Amniotic stem cell (primary cell): ENCODE measurements around the gene DHX32.
"Not testable (repeated sequence)": the region's sequence is repeated elsewhere in the genome, so short reads cannot be mapped to it uniquely, and the experiment has no call there.

Source experiments
- DNase-seq: peaks from one replicate; lab custom pipeline; 2025; lab: John Stamatoyannopoulos, UW

Gene DHX32

GRCh38 chr10:125881192-125881591 lies at the start of gene DHX32:
Gene DHX32 (minus strand): TSS chr10:125881292. CDS start chr10:125880824, 468 bp downstream.
- no peak for DNase-seq

GRCh38 chr10:125929618-125930017 lies 48.5 kb upstream of the DHX32 start:
- no peak for DNase-seq

GRCh38 chr10:125928928-125929585 lies 48.0 kb upstream of the DHX32 start:
- DNase-seq: no peak

GRCh38 chr10:125927265-125927664 lies 46.2 kb upstream of the DHX32 start:
- not testable (repeated sequence) for DNase-seq

GRCh38 chr10:125926247-125926646 lies 45.2 kb upstream of the DHX32 start:
- DNase-seq: no peak

GRCh38 chr10:125925262-125925834 lies 44.3 kb upstream of the DHX32 start:
- no peak for DNase-seq

GRCh38 chr10:125921643-125922306 lies 40.7 kb upstream of the DHX32 start:
- DNase-seq: not testable (repeated sequence)

- DNase-seq: not testable (repeated sequence)
These were observed 36.7 kb upstream of the DHX32 start for GRCh38 chr10:125917704-125918361.

GRCh38 chr10:125916977-125917376 lies 35.9 kb upstream of the DHX32 start:
- DNase-seq: no peak

GRCh38 chr10:125913277-125913676 lies 32.2 kb upstream of the DHX32 start:
- not testable (repeated sequence) for DNase-seq

- no peak for DNase-seq
These were observed 30.9 kb upstream of the DHX32 start for GRCh38 chr10:125911990-125912389.

- DNase-seq: no peak
These were observed 30.1 kb upstream of the DHX32 start for GRCh38 chr10:125911145-125911544.

GRCh38 chr10:125909491-125909890 lies 28.4 kb upstream of the DHX32 start:
- not testable (repeated sequence) for DNase-seq

GRCh38 chr10:125908813-125909212 lies 27.7 kb upstream of the DHX32 start:
- DNase-seq: not testable (repeated sequence)

- DNase-seq: not testable (repeated sequence)
These were observed 26.5 kb upstream of the DHX32 start for GRCh38 chr10:125907598-125907997.

GRCh38 chr10:125905069-125905994 lies 24.2 kb upstream of the DHX32 start:
- DNase-seq: not testable (repeated sequence)

- DNase-seq: not testable (repeated sequence)
These were observed 22.1 kb upstream of the DHX32 start for GRCh38 chr10:125903135-125903640.

GRCh38 chr10:125900963-125901362 lies 19.9 kb upstream of the DHX32 start:
- not testable (repeated sequence) for DNase-seq

GRCh38 chr10:125897317-125897716 lies 16.2 kb upstream of the DHX32 start:
- not testable (repeated sequence) for DNase-seq

- peak; percentile 66 for DNase-seq
These were observed 15.2 kb upstream of the DHX32 start, which contains the start of gene FANK1 for GRCh38 chr10:125896088-125896934. Gene FANK1 (plus strand): TSS chr10:125896564. CDS start chr10:125896643, 79 bp downstream.
